NB4 (cell line): ENCODE data around the gene RSPRY1.

Source experiments
- MAX ChIP-seq: IDR thresholded peaks from 2 replicates; pipeline ENCODE4 v1.6.1; 2011; ENCODE audit warnings: low read depth, low read length
- MYC ChIP-seq: IDR thresholded peaks from 2 replicates; pipeline ENCODE4 v1.6.1; 2011; ENCODE audit warnings: low read depth, low read length

GRCh38 chr16:57137566-57138273 lies 48.4 kb upstream of the RSPRY1 start:
- TF ChIP-seq MYC (no peak), MAX (no peak)
